SU-DHL-6 (cell line): ENCODE data around the gene LRP11.
A peak's percentile ranks its signal among the peaks of the same experiment; 100 is the strongest.
"Not testable (repeated sequence)": the region's sequence is repeated elsewhere in the genome, so short reads cannot be mapped to it uniquely, and the experiment has no call there.

Experiments
- H2AFZ ChIP-seq: fragments of 200-600 bp; sonication (generic); 2 replicates; pipeline ENCODE4 v1.6.1; 2014; ENCODE audit warnings: low read depth, mild to moderate bottlenecking, moderate library complexity, mixed read lengths, antibody characterized with exemption, low read length; ENCODE audit not compliant: severe bottlenecking
- H3F3A ChIP-seq: fragments of 200-600 bp; shearing (Covaris generic); 2 replicates; pipeline ENCODE4 v1.6.0; 2016; ENCODE audit warnings: antibody characterized with exemption, mild to moderate bottlenecking; ENCODE audit not compliant: insufficient read depth
- H3K27ac ChIP-seq: fragments of 200-600 bp; sonication (generic); 2 replicates; pipeline ENCODE4 v1.5.1; 2016; ENCODE audit warnings: low read depth, mild to moderate bottlenecking, low read length, moderate library complexity, mixed read lengths
- H3K27me3 ChIP-seq: fragments of 200-600 bp; sonication (generic), shearing (Covaris generic); 2 replicates; pipeline ENCODE4 v1.6.0; 2014; ENCODE audit warnings: mild to moderate bottlenecking, low read length
- H3K36me3 ChIP-seq: fragments of 200-600 bp; sonication (generic); 2 replicates; pipeline ENCODE4 v1.6.1; 2014; ENCODE audit warnings: mild to moderate bottlenecking, low read length, mixed read lengths
- H3K4me2 ChIP-seq: fragments of 300-600, 200-600 bp; shearing (Covaris generic), sonication (generic); 2 replicates; pipeline ENCODE4 v1.6.0; 2014; ENCODE audit warnings: low read length, low read depth, mild to moderate bottlenecking; ENCODE audit not compliant: poor library complexity, severe bottlenecking
- H3K4me3 ChIP-seq: fragments of 200-600 bp; sonication (generic); 2 replicates; pipeline ENCODE4 v1.5.1; 2014; ENCODE audit warnings: antibody characterized with exemption, low read length, mild to moderate bottlenecking, mixed read lengths; ENCODE audit not compliant: insufficient read depth, poor library complexity, severe bottlenecking
- H3K79me2 ChIP-seq: fragments of 200-600 bp; sonication (generic); 2 replicates; pipeline ENCODE4 v1.6.1; 2014; ENCODE audit warnings: mild to moderate bottlenecking, low read length, moderate library complexity; ENCODE audit not compliant: insufficient read depth
- H3K9ac ChIP-seq: fragments of 200-600 bp; sonication (generic); 2 replicates; pipeline ENCODE4 v1.7.0; 2014; ENCODE audit warnings: mild to moderate bottlenecking, low read length
- H3K9me2 ChIP-seq: fragments of 200-600 bp; sonication (generic); replicated peaks from 2 replicates; pipeline ENCODE4 v1.6.1; 2014; ENCODE audit warnings: low read length; ENCODE audit not compliant: insufficient read depth
- H3K9me3 ChIP-seq: fragments of 200-600 bp; sonication (generic); 2 replicates; pipeline ENCODE4 v1.6.1; 2014; ENCODE audit warnings: low read length, mixed read lengths; ENCODE audit not compliant: insufficient read depth
- H4K20me1 ChIP-seq: fragments of 200-600 bp; sonication (generic); 2 replicates; pipeline ENCODE4 v1.6.1; 2014; ENCODE audit warnings: low read depth, mild to moderate bottlenecking, antibody characterized with exemption, low read length, moderate library complexity, mixed read lengths
- CTCF ChIP-seq: fragments of 200-600 bp; sonication (generic); IDR thresholded peaks from one replicate; pipeline ENCODE4 v1.5.1; 2017; ENCODE audit warnings: antibody characterized with exemption, mild to moderate bottlenecking, low read length, moderate library complexity; ENCODE audit not compliant: insufficient read depth, poor library complexity, severe bottlenecking
- EZH2phosphoT487 ChIP-seq: fragments of 200-600 bp; sonication (generic), shearing (Covaris generic); conservative IDR thresholded peaks from 2 replicates; pipeline ENCODE4 v1.6.1; 2018; ENCODE audit warnings: mild to moderate bottlenecking, antibody characterized with exemption, low read length, moderate library complexity, mixed read lengths

LRP11 gene

GRCh38 chr6:149863698-149864577 lies at the start of gene LRP11:
LRP11 (minus strand) TSS chr6:149864359; CDS start chr6:149864020, 339 bp downstream.
- peak within 1 kb of the TSS; percentile 72 for H2AFZ ChIP-seq
- TF ChIP-seq CTCF = no peak
- TF ChIP-seq EZH2phosphoT487 = no peak
- H3K27ac ChIP-seq = peak within 1 kb of the TSS; percentile 50
- no peaks in the 10 kb centered on the region for H3K36me3 ChIP-seq
- no peaks in the 10 kb centered on the region for H4K20me1 ChIP-seq
- H3K9ac ChIP-seq = peak within 1 kb of the TSS; percentile 57
- no peaks in the 10 kb centered on the region for H3K79me2 ChIP-seq
- H3K9me3 ChIP-seq = no peaks in the 10 kb centered on the region
- no peaks in the 10 kb centered on the region for H3K27me3 ChIP-seq
- no peaks in the 10 kb centered on the region for H3K9me2 ChIP-seq
- H3K4me2 ChIP-seq = peak within 1 kb of the TSS; percentile 54
- H3K4me3 ChIP-seq = peak within 1 kb of the TSS; percentile 67
- peaks cover 5% of the 10 kb centered on the region; the same call in 1 of the 2 replicates for H3F3A ChIP-seq

- H2AFZ ChIP-seq = no peak overlapping the region
- H3K9me2 ChIP-seq = no peaks in the 10 kb centered on the region
- H3K27ac ChIP-seq = no peak overlapping the region
- TF ChIP-seq CTCF (no peak), EZH2phosphoT487 (no peak)
- H3K36me3 ChIP-seq = no peaks in the 10 kb centered on the region
- H3F3A ChIP-seq = no peaks in the 10 kb centered on the region
- no peaks in the 10 kb centered on the region for H4K20me1 ChIP-seq
- no peaks in the 10 kb centered on the region for H3K79me2 ChIP-seq
- H3K27me3 ChIP-seq = no peaks in the 10 kb centered on the region
- H3K9me3 ChIP-seq = peaks cover 7% of the 10 kb centered on the region; the same call in 1 of the 2 replicates
- no peak overlapping the region for H3K4me2 ChIP-seq
- H3K4me3 ChIP-seq = no peak overlapping the region
- H3K9ac ChIP-seq = no peak overlapping the region
Measured at GRCh38 chr6:149913540-149914240, 49.5 kb upstream of the LRP11 start.

- no peak overlapping the region for H2AFZ ChIP-seq
- H3K4me3 ChIP-seq = no peak overlapping the region
- no peaks in the 10 kb centered on the region for H3K9me2 ChIP-seq
- no peaks in the 10 kb centered on the region for H3K36me3 ChIP-seq
- H3K9ac ChIP-seq = no peak overlapping the region
- no peaks in the 10 kb centered on the region for H3K79me2 ChIP-seq
- H3K27ac ChIP-seq = no peak overlapping the region
- no peaks in the 10 kb centered on the region for H3F3A ChIP-seq
- no peaks in the 10 kb centered on the region for H4K20me1 ChIP-seq
- TF ChIP-seq CTCF (no peak), EZH2phosphoT487 (no peak)
- no peak overlapping the region for H3K4me2 ChIP-seq
- H3K9me3 ChIP-seq = peaks cover 13% of the 10 kb centered on the region; the same call in 1 of the 2 replicates
- H3K27me3 ChIP-seq = no peaks in the 10 kb centered on the region
Measured at GRCh38 chr6:149913085-149913484, 48.9 kb upstream of the LRP11 start.

- not testable (repeated sequence) for H3K36me3 ChIP-seq, H3F3A ChIP-seq, H3K4me2 ChIP-seq, H3K79me2 ChIP-seq, H3K9ac ChIP-seq, H3K4me3 ChIP-seq, H2AFZ ChIP-seq, H3K9me2 ChIP-seq, H4K20me1 ChIP-seq, H3K27ac ChIP-seq, H3K27me3 ChIP-seq
- H3K9me3 ChIP-seq = peaks cover 13% of the 10 kb centered on the region; the same call in 1 of the 2 replicates
Measured at GRCh38 chr6:149912680-149913079, 48.5 kb upstream of the LRP11 start.
